Loucy (cell line): ENCODE measurements around the gene ZRANB1.

ENCODE experiments used
- H2AFZ ChIP-seq: fragments of 200-600 bp; sonication (generic); 2 replicates; pipeline ENCODE4 v1.6.0; 2016; ENCODE audit warnings: antibody characterized with exemption, mild to moderate bottlenecking, low read length, moderate library complexity
- H3F3A ChIP-seq: fragments of 200-600 bp; 2 replicates; pipeline ENCODE4 v1.6.0; 2016; ENCODE audit warnings: antibody characterized with exemption, low read depth, mild to moderate bottlenecking
- H3K27me3 ChIP-seq: fragments of 200-600 bp; sonication (generic); 2 replicates; pipeline ENCODE4 v1.6.1; 2014; ENCODE audit warnings: low read length, mild to moderate bottlenecking; ENCODE audit not compliant: insufficient read depth, poor library complexity, severe bottlenecking
- H3K36me3 ChIP-seq: fragments of 200-600 bp; sonication (generic); 2 replicates; pipeline ENCODE4 v1.6.1; 2016; ENCODE audit warnings: low read length; ENCODE audit not compliant: insufficient read depth
- H3K4me1 ChIP-seq: fragments of 200-600 bp; sonication (generic); 2 replicates; pipeline ENCODE4 v1.5.1; 2014; ENCODE audit warnings: low read length, mild to moderate bottlenecking; ENCODE audit not compliant: insufficient read depth, poor library complexity, severe bottlenecking
- H3K4me2 ChIP-seq: fragments of 200-600 bp; sonication (generic); 2 replicates; pipeline ENCODE4 v1.6.0; 2014; ENCODE audit warnings: antibody characterized with exemption, low read length, low read depth, mild to moderate bottlenecking; ENCODE audit not compliant: poor library complexity, severe bottlenecking
- H3K4me3 ChIP-seq: fragments of 200-600 bp; sonication (generic); 2 replicates; pipeline ENCODE4 v1.5.1; 2014; ENCODE audit warnings: low read length, mild to moderate bottlenecking, mixed read lengths; ENCODE audit not compliant: poor library complexity, severe bottlenecking
- H3K79me2 ChIP-seq: fragments of 200-600 bp; sonication (generic); 2 replicates; pipeline ENCODE4 v1.6.1; 2014; ENCODE audit warnings: low read length; ENCODE audit not compliant: insufficient read depth
- H3K9ac ChIP-seq: fragments of 200-600 bp; sonication (generic); 2 replicates; pipeline ENCODE4 v1.6.0; 2014; ENCODE audit warnings: mild to moderate bottlenecking, low read depth, low read length, moderate library complexity; ENCODE audit not compliant: poor library complexity, severe bottlenecking
- H3K9me2 ChIP-seq: fragments of 200-600 bp; sonication (generic); replicated peaks from 2 replicates; pipeline ENCODE4 v1.6.1; 2016; ENCODE audit warnings: low read depth, low read length, mixed read lengths
- H3K9me3 ChIP-seq: fragments of 200-600 bp; sonication (generic); 2 replicates; pipeline ENCODE4 v1.6.1; 2014; ENCODE audit warnings: mild to moderate bottlenecking, antibody characterized with exemption, low read length, low read depth; ENCODE audit not compliant: insufficient read depth
- H4K20me1 ChIP-seq: fragments of 200-600 bp; sonication (generic); 2 replicates; pipeline ENCODE4 v1.6.0; 2014; ENCODE audit warnings: antibody characterized with exemption, low read length, mild to moderate bottlenecking; ENCODE audit not compliant: insufficient read depth, poor library complexity, severe bottlenecking
- EZH2phosphoT487 ChIP-seq: fragments of 200-600 bp; IDR thresholded peaks from 2 replicates; pipeline ENCODE4 v1.6.1; 2018; ENCODE audit warnings: antibody characterized with exemption, mild to moderate bottlenecking, moderate library complexity, borderline replicate concordance
- TF ChIP-seq, protein P1 (sequence below): fragments of 200-600 bp; sonication (generic); conservative IDR thresholded peaks from 2 replicates; pipeline ENCODE4 v1.5.1; 2014; ENCODE audit warnings: mild to moderate bottlenecking, antibody characterized with exemption, low read length

ZRANB1 gene

DNA sequence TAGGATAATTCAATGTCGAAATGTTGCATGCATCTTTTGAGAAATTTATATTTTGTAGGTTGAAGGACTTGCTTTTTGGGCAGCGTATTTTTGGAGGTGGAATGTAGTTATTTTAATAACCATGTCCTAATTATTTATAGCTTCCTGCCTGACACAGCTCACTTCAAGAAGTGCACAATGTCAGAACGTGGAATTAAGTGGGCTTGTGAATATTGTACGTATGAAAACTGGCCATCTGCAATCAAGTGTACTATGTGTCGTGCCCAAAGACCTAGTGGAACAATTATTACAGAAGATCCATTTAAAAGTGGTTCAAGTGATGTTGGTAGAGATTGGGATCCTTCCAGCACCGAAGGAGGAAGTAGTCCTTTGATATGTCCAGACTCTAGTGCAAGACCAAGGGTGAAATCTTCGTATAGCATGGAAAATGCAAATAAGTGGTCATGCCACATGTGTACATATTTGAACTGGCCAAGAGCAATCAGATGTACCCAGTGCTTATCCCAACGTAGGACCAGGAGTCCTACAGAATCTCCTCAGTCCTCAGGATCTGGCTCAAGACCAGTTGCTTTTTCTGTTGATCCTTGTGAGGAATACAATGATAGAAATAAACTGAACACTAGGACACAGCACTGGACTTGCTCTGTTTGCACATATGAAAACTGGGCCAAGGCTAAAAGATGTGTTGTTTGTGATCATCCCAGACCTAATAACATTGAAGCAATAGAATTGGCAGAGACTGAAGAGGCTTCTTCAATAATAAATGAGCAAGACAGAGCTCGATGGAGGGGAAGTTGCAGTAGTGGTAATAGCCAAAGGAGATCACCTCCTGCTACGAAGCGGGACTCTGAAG is 620 bp downstream of the ZRANB1 start:
- Histone ChIP-seq H3K36me3 (peaks cover 16% of the 10 kb centered on the region; the same call in 1 of the 2 replicates), H3K4me1 (peaks cover 8% of the 10 kb centered on the region), H3K27me3 (no peaks in the 10 kb centered on the region), H3K4me2 (no peak overlapping the region), H3K9me2 (no peaks in the 10 kb centered on the region), H3K4me3 (no peak overlapping the region), H3K79me2 (peaks cover 96% of the 10 kb centered on the region), H2AFZ (no peak overlapping the region), H3K9me3 (no peaks in the 10 kb centered on the region), H4K20me1 (peaks cover 76% of the 10 kb centered on the region), H3F3A (no peaks in the 10 kb centered on the region), H3K9ac (no peak overlapping the region)
- TF ChIP-seq EZH2phosphoT487 = no peak
- TF ChIP-seq, protein P1, sequence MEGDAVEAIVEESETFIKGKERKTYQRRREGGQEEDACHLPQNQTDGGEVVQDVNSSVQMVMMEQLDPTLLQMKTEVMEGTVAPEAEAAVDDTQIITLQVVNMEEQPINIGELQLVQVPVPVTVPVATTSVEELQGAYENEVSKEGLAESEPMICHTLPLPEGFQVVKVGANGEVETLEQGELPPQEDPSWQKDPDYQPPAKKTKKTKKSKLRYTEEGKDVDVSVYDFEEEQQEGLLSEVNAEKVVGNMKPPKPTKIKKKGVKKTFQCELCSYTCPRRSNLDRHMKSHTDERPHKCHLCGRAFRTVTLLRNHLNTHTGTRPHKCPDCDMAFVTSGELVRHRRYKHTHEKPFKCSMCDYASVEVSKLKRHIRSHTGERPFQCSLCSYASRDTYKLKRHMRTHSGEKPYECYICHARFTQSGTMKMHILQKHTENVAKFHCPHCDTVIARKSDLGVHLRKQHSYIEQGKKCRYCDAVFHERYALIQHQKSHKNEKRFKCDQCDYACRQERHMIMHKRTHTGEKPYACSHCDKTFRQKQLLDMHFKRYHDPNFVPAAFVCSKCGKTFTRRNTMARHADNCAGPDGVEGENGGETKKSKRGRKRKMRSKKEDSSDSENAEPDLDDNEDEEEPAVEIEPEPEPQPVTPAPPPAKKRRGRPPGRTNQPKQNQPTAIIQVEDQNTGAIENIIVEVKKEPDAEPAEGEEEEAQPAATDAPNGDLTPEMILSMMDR = no peak

DNA sequence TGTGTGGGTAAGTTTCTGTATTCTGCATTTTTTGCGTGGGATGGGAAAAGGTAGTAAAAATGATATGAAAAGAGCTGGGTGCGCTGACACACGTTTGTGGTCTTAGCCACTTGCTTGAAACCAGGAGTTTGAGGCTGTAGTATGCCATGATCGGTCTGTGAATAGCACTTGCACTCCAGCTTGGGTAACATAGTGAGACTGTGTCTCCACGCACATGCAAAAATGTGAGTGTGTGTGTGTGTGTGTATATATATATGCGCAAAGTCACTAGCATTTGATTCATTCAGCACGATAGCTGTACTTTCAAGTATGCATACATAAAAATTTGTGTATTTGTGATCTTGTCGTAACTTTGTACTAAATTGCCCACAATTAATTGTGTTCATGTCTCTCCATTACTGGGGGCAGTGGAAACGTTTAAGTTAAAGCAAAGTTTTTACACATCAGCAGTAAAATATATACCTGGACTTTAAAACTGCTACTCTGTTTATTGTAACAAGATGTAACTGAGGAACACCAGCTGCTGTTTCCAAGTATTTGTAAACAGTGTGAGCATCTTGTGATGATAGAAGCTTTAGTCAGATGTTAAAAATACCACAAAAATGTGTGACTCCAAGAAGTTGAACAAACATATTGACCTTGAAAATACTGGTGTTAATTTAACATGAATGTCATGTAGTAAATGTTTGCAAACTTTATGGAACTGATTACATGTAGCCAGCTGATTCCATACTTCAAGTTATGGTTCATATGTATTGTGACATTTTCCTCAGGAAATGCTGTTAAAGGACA is 1.6 kb downstream of the ZRANB1 start:
- no peak for TF ChIP-seq EZH2phosphoT487
- TF ChIP-seq, protein P1 = no peak
- H3K9ac ChIP-seq = no peak overlapping the region
- peaks cover 96% of the 10 kb centered on the region for H3K79me2 ChIP-seq
- H3K36me3 ChIP-seq = peaks cover 21% of the 10 kb centered on the region; the same call in 1 of the 2 replicates
- H3K4me2 ChIP-seq = no peak overlapping the region
- no peaks in the 10 kb centered on the region for H3K9me3 ChIP-seq
- no peak overlapping the region for H2AFZ ChIP-seq
- H3K27me3 ChIP-seq = no peaks in the 10 kb centered on the region
- no peaks in the 10 kb centered on the region for H3F3A ChIP-seq
- H4K20me1 ChIP-seq = peaks cover 75% of the 10 kb centered on the region
- H3K9me2 ChIP-seq = no peaks in the 10 kb centered on the region
- peaks cover 8% of the 10 kb centered on the region for H3K4me1 ChIP-seq
- H3K4me3 ChIP-seq = no peak overlapping the region

DNA sequence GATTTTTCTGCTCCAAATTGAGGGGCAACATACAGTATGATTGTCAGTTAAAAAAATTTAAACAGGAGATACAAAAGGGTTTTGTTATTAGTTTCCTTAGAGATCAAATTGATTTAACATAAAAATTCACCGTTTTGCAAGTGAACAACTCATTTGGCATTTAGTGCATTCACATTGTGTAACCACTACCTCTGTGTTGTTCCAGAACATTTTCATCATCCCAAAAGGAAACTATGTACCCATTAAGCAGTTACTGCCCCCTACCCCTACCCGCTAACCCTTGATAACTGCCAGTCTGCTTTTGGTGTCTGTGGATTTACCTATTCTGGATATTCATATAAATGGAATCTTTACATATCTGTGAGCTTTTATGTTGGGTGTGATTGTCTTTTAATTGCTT is 3.1 kb downstream of the ZRANB1 start:
- Histone ChIP-seq H3K4me3 (no peak overlapping the region), H3K36me3 (peaks cover 24% of the 10 kb centered on the region; the same call in 1 of the 2 replicates), H4K20me1 (peaks cover 74% of the 10 kb centered on the region), H3K79me2 (peaks cover 93% of the 10 kb centered on the region), H3F3A (no peaks in the 10 kb centered on the region), H3K9me2 (no peaks in the 10 kb centered on the region), H3K4me2 (no peak overlapping the region), H3K9ac (no peak overlapping the region), H3K9me3 (no peaks in the 10 kb centered on the region), H3K4me1 (peaks cover 8% of the 10 kb centered on the region), H3K27me3 (no peaks in the 10 kb centered on the region), H2AFZ (no peak overlapping the region)
- TF ChIP-seq, protein P1 = no peak
- no peak for TF ChIP-seq EZH2phosphoT487
